Measurements from ENCODE around the gene CARS1. TPM values are rescaled to one million over a fixed set of nuclear protein-coding genes. Genes with fewer than 3 reads are reported as not detected.

The CARS1 gene
- 36.7 TPM for total RNA-seq (2013)
- polyA plus RNA-seq: 10 to 100 TPM; 30.9 to 46.8 (median 35.7) TPM
- 11.8 and 17.5 TPM in 2 replicates for polyA minus RNA-seq
- 18.9 to 128 (median 34.3) reads per million in 11 experiments for total RNA-seq

- Histone ChIP-seq H2AFZ (ENCODE audit: insufficient read depth, low read depth, low read length, poor library complexity, severe bottlenecking) (peak within 1 kb of the TSS; percentile 89), H3K79me2 (ENCODE audit: insufficient read depth, low read length) (peaks cover 46% of the 10 kb centered on the region)
Observed at GRCh38 chr11:3057069-3057963, at the start of gene CARS1. TSS of gene CARS1 (minus strand) at chr11:3057423. CDS start at chr11:3057367, 56 bp downstream.

More at GRCh38 chr11:3057069-3057963, at the start of gene CARS1:
- peak within 1 kb of the TSS; percentile 94 for H3K9ac ChIP-seq (ENCODE audit: insufficient read depth, low read length, poor library complexity, severe bottlenecking)
- Mint-ChIP-seq H3K9me3 (peaks cover 0 to 4% (median 0%) of the 10 kb centered on the region in 7 donors), H3K4me1 (peaks cover 33% of the 10 kb centered on the region), H3K36me3 (peaks cover 22 to 27% of the 10 kb centered on the region in 2 donors), H3K27ac (peak within 1 kb of the TSS; percentile 83 to 96 (median 86)), H3K27me3 (ENCODE audit: low read depth in 3 of 3) (peaks cover 2 to 7% (median 3%) of the 10 kb centered on the region in 3 donors), H3K4me3 (peak within 1 kb of the TSS; percentile 87)
- peak; percentile 93 to 97 (median 97) for DNase-seq
- 7% methylated on average over 66 of the region's 68 CpGs for WGBS (ENCODE audit: insufficient coverage)
- peak within 1 kb of the TSS; percentile 68 to 97 (median 84) for H3K4me3 ChIP-seq (replicated peaks in 1 of 3; ENCODE audit: low read depth in 2 of 3, low read length in 3 of 3)
- intact Hi-C loops (cut with micrococcal nuclease): loop anchor here in 1 of 2 donors (2.0 kb wide), 1 partner anchor 67 kb away; no protein-coding TSS in a partner anchor
- H3K36me3 ChIP-seq (replicated peaks in 1 of 2; ENCODE audit: control insufficient read depth in 1 of 2, insufficient read depth in 2 of 2, low read length in 2 of 2): peaks cover 5 to 20% of the 10 kb centered on the region in 2 donors
- peak within 1 kb of the TSS; percentile 94 for H3K4me2 ChIP-seq (replicated peaks; ENCODE audit: extremely low read depth, low read length, poor library complexity, severe bottlenecking)
- H3K27me3 ChIP-seq (ENCODE audit: control insufficient read depth in 2 of 2, insufficient read depth in 2 of 2, low read length in 2 of 2): no peaks in the 10 kb centered on the region
- no peaks in the 10 kb centered on the region for H3K9me3 ChIP-seq (replicated peaks in 1 of 2; ENCODE audit: control insufficient read depth in 1 of 2, insufficient read depth in 1 of 2, low read length in 2 of 2)
- TF ChIP-seq CTCF (IDR thresholded peaks at IDR 0.05): no peak
- H3K4me1 ChIP-seq (ENCODE audit: control insufficient read depth in 1 of 2, insufficient read depth in 2 of 2, low read length in 2 of 2): peaks cover 20 to 25% of the 10 kb centered on the region in 2 donors
- peaks cover 35% of the 10 kb centered on the region for H4K20me1 ChIP-seq (ENCODE audit: insufficient read depth, low read length)
- H3K27ac ChIP-seq (ENCODE audit: low read depth in 1 of 2, low read length in 2 of 2): peak within 1 kb of the TSS; percentile 16 to 92

All from CD14-positive monocyte (primary cell).